H9 (cell line): Measurements from ENCODE around the gene EEF1AKMT3. TPM values are rescaled to one million over a fixed set of nuclear protein-coding genes. Genes with fewer than 3 reads are reported as not detected.

Experiments used
- DNase-seq: peaks from one replicate; pipeline ENCODE4 v3.0.0-alpha.2; 2017
- H2AFZ ChIP-seq: one replicate; pipeline ENCODE4 v1.6.1; 2013; ENCODE audit warnings: mild to moderate bottlenecking, low read length, control low read depth, moderate library complexity
- H2AK5ac ChIP-seq: 2 replicates; pipeline ENCODE4 v1.6.1; 2013; ENCODE audit warnings: low read length, control low read depth, mixed read lengths; ENCODE audit not compliant: insufficient read length
- H2BK120ac ChIP-seq: one replicate; pipeline ENCODE4 v1.6.1; 2013; ENCODE audit warnings: low read depth, mild to moderate bottlenecking, low read length, control low read depth, inconsistent platforms; ENCODE audit not compliant: poor library complexity, severe bottlenecking
- H2BK12ac ChIP-seq: 2 replicates; pipeline ENCODE4 v1.6.1; 2013; ENCODE audit warnings: low read length, control low read depth, mixed read lengths, low read depth; ENCODE audit not compliant: insufficient read length
- H2BK15ac ChIP-seq: 2 replicates; pipeline ENCODE4 v1.6.1; 2013; ENCODE audit warnings: low read depth, low read length, control low read depth
- H2BK20ac ChIP-seq: one replicate; pipeline ENCODE4 v1.6.1; 2013; ENCODE audit warnings: low read depth, mild to moderate bottlenecking, low read length, control low read depth, inconsistent platforms; ENCODE audit not compliant: poor library complexity, severe bottlenecking
- H2BK5ac ChIP-seq: 2 replicates; pipeline ENCODE4 v1.6.1; 2013; ENCODE audit warnings: low read length, control low read depth, mixed read lengths; ENCODE audit not compliant: insufficient read length
- H3K14ac ChIP-seq: 2 replicates; pipeline ENCODE4 v1.6.1; 2013; ENCODE audit warnings: low read length, control low read depth; ENCODE audit not compliant: insufficient read depth
- H3K18ac ChIP-seq: 2 replicates; pipeline ENCODE4 v1.6.1; 2013; ENCODE audit warnings: low read depth, mild to moderate bottlenecking, mixed read lengths, low read length, control low read depth; ENCODE audit not compliant: insufficient read length
- H3K23ac ChIP-seq: 2 replicates; pipeline ENCODE4 v1.6.1; 2013; ENCODE audit warnings: low read length, control low read depth, mixed read lengths, low read depth; ENCODE audit not compliant: insufficient read length
- H3K23me2 ChIP-seq: 2 replicates; pipeline ENCODE4 v1.6.1; 2013; ENCODE audit warnings: low read depth, mild to moderate bottlenecking, mixed read lengths, low read length, control low read depth; ENCODE audit not compliant: insufficient read length, poor library complexity, severe bottlenecking
- H3K27ac ChIP-seq: 2 replicates; pipeline ENCODE4 v1.5.1; 2013; ENCODE audit warnings: low read length, control low read depth, mixed read lengths, low read depth; ENCODE audit not compliant: insufficient read length
- H3K27me3 ChIP-seq: 2 replicates; pipeline ENCODE4 v1.6.1; 2013; ENCODE audit warnings: low read length, control low read depth, inconsistent platforms; ENCODE audit not compliant: insufficient read depth
- H3K4ac ChIP-seq: 2 replicates; pipeline ENCODE4 v1.6.1; 2013; ENCODE audit warnings: low read depth, mild to moderate bottlenecking, control low read depth, inconsistent platforms, low read length, moderate library complexity
- H3K4me1 ChIP-seq: 2 replicates; pipeline ENCODE4 v1.6.1; 2013; ENCODE audit warnings: low read length, control low read depth, inconsistent platforms; ENCODE audit not compliant: insufficient read depth
- H3K4me2 ChIP-seq: 2 replicates; pipeline ENCODE4 v1.6.1; 2013; ENCODE audit warnings: low read length, control low read depth, mixed read lengths; ENCODE audit not compliant: insufficient read length, insufficient read depth
- H3K56ac ChIP-seq: 2 replicates; pipeline ENCODE4 v1.6.1; 2013; ENCODE audit warnings: low read depth, mild to moderate bottlenecking, mixed read lengths, low read length, control low read depth; ENCODE audit not compliant: insufficient read length
- H3K79me1 ChIP-seq: 2 replicates; pipeline ENCODE4 v1.6.1; 2013; ENCODE audit warnings: low read depth, mild to moderate bottlenecking, moderate library complexity, low read length, control low read depth, inconsistent platforms; ENCODE audit not compliant: insufficient read depth, poor library complexity, severe bottlenecking
- H3K79me2 ChIP-seq: 2 replicates; pipeline ENCODE4 v1.6.1; 2013; ENCODE audit warnings: low read length, control low read depth, inconsistent platforms; ENCODE audit not compliant: insufficient read depth
- H3K9ac ChIP-seq: 2 replicates; pipeline ENCODE4 v1.6.1; 2013; ENCODE audit warnings: low read length, control low read depth, mixed read lengths; ENCODE audit not compliant: insufficient read length; ENCODE audit errors: extremely low read depth
- H3K9me3 ChIP-seq: one replicate; pipeline ENCODE4 v1.6.1; 2013; ENCODE audit warnings: low read depth, low read length, inconsistent platforms; ENCODE audit not compliant: control insufficient read depth
- H3T11ph ChIP-seq: one replicate; pipeline ENCODE4 v1.6.1; 2013; ENCODE audit warnings: mild to moderate bottlenecking, low read length, control low read depth, inconsistent platforms
- H4K20me1 ChIP-seq: one replicate; pipeline ENCODE4 v1.6.1; 2013; ENCODE audit not compliant: control insufficient read depth, insufficient read length, insufficient read depth
- H4K5ac ChIP-seq: 2 replicates; pipeline ENCODE4 v1.6.1; 2013; ENCODE audit warnings: low read depth, mild to moderate bottlenecking, mixed read lengths, low read length, control low read depth; ENCODE audit not compliant: insufficient read length
- H4K8ac ChIP-seq: replicated peaks from 2 replicates; pipeline ENCODE4 v1.6.1; 2013; ENCODE audit warnings: low read length, control low read depth, mixed read lengths, low read depth; ENCODE audit not compliant: insufficient read length
- H4K91ac ChIP-seq: 2 replicates; pipeline ENCODE4 v1.6.1; 2013; ENCODE audit warnings: low read depth, mild to moderate bottlenecking, moderate library complexity, mixed read lengths, low read length, control low read depth; ENCODE audit not compliant: insufficient read length
- H3K27ac Mint-ChIP-seq, 3 experiments: 2 replicates in 2 of 3; 3 replicates in 1 of 3; pipeline ENCODE4 v1.8.0; 2020 to 2021; ENCODE audit warnings: mixed read lengths in 3 of 3, mild to moderate bottlenecking in 1 of 3, moderate library complexity in 1 of 3
- H3K27me3 Mint-ChIP-seq: 2 replicates; pipeline ENCODE4 v1.8.0; 2021; ENCODE audit warnings: low read depth, mild to moderate bottlenecking, moderate library complexity, mixed read lengths
- H3K36me3 Mint-ChIP-seq, 3 experiments: 2 replicates in 2 of 3; 3 replicates in 1 of 3; pipeline ENCODE4 v1.8.0; 2020 to 2021; ENCODE audit warnings: low read depth in 3 of 3, mixed read lengths in 3 of 3; ENCODE audit not compliant: insufficient read depth in 1 of 3
- H3K4me1 Mint-ChIP-seq, 2 experiments: 2 replicates each; pipeline ENCODE4 v1.8.0; 2020; ENCODE audit warnings: mixed read lengths in 2 of 2
- H3K4me3 Mint-ChIP-seq, 2 experiments: 2 replicates in 1 of 2; 3 replicates in 1 of 2; pipeline ENCODE4 v1.8.0; 2020 to 2021; ENCODE audit warnings: mild to moderate bottlenecking in 2 of 2, mixed read lengths in 2 of 2, moderate library complexity in 1 of 2
- H3K9me3 Mint-ChIP-seq, 2 experiments: 2 replicates in 1 of 2; 3 replicates in 1 of 2; pipeline ENCODE4 v1.8.0; 2020; ENCODE audit warnings: mild to moderate bottlenecking in 2 of 2, mixed read lengths in 2 of 2, moderate library complexity in 1 of 2
- CTCF ChIP-seq: fragments of 200-600 bp; sonication (generic); conservative IDR thresholded peaks from 3 replicates; pipeline ENCODE4 v1.8.0; 2021; ENCODE audit warnings: antibody characterized with exemption, mild to moderate bottlenecking
- WGBS: extraction: QIAGEN DNeasy Blood & Tissue Kit; methylation state at CpG from one replicate; pipeline ENCODE4 v1.1.7; 2013; ENCODE audit warnings: missing lambda C conversion rate, low lambda C conversion rate, mixed read lengths; ENCODE audit not compliant: insufficient read length; ENCODE audit errors: extremely low coverage; 5-methylcytosine and 5-hydroxymethylcytosine counted together
- total RNA-seq: library from RNA; stranded (reverse); gene quantifications from 2 replicates; pipeline ENCODE4 v1.2.1, GENCODE V29; 2021

Gene EEF1AKMT3
- total RNA-seq, 1 experiment from 2014 or later: 2.9 TPM

- Histone ChIP-seq H4K5ac (no peak overlapping the region), H4K20me1 (peaks cover 2% of the 10 kb centered on the region), H4K91ac (no peak overlapping the region), H4K8ac (no peak overlapping the region), H3K23ac (no peak overlapping the region), H3K56ac (no peak overlapping the region), H2BK20ac (no peak overlapping the region), H2BK15ac (no peak overlapping the region), H2BK120ac (no peak overlapping the region), H3K4me1 (peaks cover 2% of the 10 kb centered on the region; the same call in 1 of the 2 replicates), H3K9ac (no peak overlapping the region), H3K27ac (no peak overlapping the region), H2BK12ac (no peak overlapping the region), H3T11ph (no peak overlapping the region), H3K9me3 (no peaks in the 10 kb centered on the region), H3K79me1 (no peaks in the 10 kb centered on the region), H2AFZ (no peak overlapping the region), H3K18ac (no peak overlapping the region), H3K27me3 (peaks cover 44% of the 10 kb centered on the region), H2BK5ac (no peak overlapping the region), H2AK5ac (no peak overlapping the region), H3K4ac (no peak overlapping the region), H3K4me2 (no peak overlapping the region), H3K14ac (no peak overlapping the region), H3K79me2 (no peaks in the 10 kb centered on the region), H3K23me2 (peaks cover 16% of the 10 kb centered on the region)
- H3K4me3 Mint-ChIP-seq: peak overlapping the region in 1 of 2 experiments; percentile 86; a peak in 1 of 5 replicates
- peaks cover 26 to 32% of the 10 kb centered on the region in 2 experiments for H3K4me1 Mint-ChIP-seq
- no peak for DNase-seq
- no peak overlapping the region for H3K27ac Mint-ChIP-seq
- no peak for TF ChIP-seq CTCF
- peaks cover 79% of the 10 kb centered on the region for H3K27me3 Mint-ChIP-seq
- H3K9me3 Mint-ChIP-seq: no peaks in the 10 kb centered on the region; a peak in 1 of 5 replicates
- no CpG with 5 or more reads among the region's 10 CpGs for WGBS
- no peaks in the 10 kb centered on the region; a peak in 1 of 7 replicates for H3K36me3 Mint-ChIP-seq
These were observed 32.4 kb upstream of the EEF1AKMT3 start for GRCh38 chr12:57739914-57740538.
